Fibroblast of the aortic adventitia (primary cell): ENCODE results near the gene ZBTB1. TPM values are rescaled to one million over a fixed set of nuclear protein-coding genes. Genes with fewer than 3 reads are reported as not detected.
"Not testable (repeated sequence)": the region's sequence is repeated elsewhere in the genome, so short reads cannot be mapped to it uniquely, and the experiment has no call there.

Source experiments
- DNase-seq: peaks from one replicate; pipeline ENCODE4 v3.0.0-alpha.2; 2010; ENCODE audit warnings: low read depth
- H3K4me3 ChIP-seq: 2 replicates; pipeline ENCODE4 v1.5.1; 2011; ENCODE audit warnings: low read depth, mild to moderate bottlenecking, control low read depth, low read length, moderate library complexity
- small RNA-seq: library from RNA; depleted of rRNA; stranded (forward); fragments of <200 nt; gene quantifications from one replicate; pipeline ENCODE3, GENCODE V24; 2012
- total RNA-seq: library from RNA; depleted of rRNA; stranded (reverse); fragments of >200 nt; gene quantifications from 2 replicates; pipeline ENCODE4 v1.2.3, GENCODE V29; 2012; ENCODE audit warnings: low replicate concordance
- TF ChIP-seq, protein P1 (sequence below): IDR thresholded peaks from 2 replicates; pipeline ENCODE4 v1.5.1; 2011; ENCODE audit warnings: mild to moderate bottlenecking, low read length, control low read depth, inconsistent platforms; ENCODE audit not compliant: insufficient read depth

Gene ZBTB1
- total RNA-seq, 1 donor, result 56.5 TPM

- no peak for DNase-seq
- TF ChIP-seq, protein P1, sequence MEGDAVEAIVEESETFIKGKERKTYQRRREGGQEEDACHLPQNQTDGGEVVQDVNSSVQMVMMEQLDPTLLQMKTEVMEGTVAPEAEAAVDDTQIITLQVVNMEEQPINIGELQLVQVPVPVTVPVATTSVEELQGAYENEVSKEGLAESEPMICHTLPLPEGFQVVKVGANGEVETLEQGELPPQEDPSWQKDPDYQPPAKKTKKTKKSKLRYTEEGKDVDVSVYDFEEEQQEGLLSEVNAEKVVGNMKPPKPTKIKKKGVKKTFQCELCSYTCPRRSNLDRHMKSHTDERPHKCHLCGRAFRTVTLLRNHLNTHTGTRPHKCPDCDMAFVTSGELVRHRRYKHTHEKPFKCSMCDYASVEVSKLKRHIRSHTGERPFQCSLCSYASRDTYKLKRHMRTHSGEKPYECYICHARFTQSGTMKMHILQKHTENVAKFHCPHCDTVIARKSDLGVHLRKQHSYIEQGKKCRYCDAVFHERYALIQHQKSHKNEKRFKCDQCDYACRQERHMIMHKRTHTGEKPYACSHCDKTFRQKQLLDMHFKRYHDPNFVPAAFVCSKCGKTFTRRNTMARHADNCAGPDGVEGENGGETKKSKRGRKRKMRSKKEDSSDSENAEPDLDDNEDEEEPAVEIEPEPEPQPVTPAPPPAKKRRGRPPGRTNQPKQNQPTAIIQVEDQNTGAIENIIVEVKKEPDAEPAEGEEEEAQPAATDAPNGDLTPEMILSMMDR, result no peak
These were observed 57.9 kb downstream of the ZBTB1 start for GRCh38 chr14:64562436-64562835.

GRCh38 chr14:64563696-64564095 lies 59.1 kb downstream of the ZBTB1 start:
- no peak for DNase-seq
- H3K4me3 ChIP-seq, result no peak overlapping the region
- TF ChIP-seq, protein P1, result no peak

More at GRCh38 chr14:64562436-64562835, 57.9 kb downstream of the ZBTB1 start:
- no peak overlapping the region for H3K4me3 ChIP-seq

DNA sequence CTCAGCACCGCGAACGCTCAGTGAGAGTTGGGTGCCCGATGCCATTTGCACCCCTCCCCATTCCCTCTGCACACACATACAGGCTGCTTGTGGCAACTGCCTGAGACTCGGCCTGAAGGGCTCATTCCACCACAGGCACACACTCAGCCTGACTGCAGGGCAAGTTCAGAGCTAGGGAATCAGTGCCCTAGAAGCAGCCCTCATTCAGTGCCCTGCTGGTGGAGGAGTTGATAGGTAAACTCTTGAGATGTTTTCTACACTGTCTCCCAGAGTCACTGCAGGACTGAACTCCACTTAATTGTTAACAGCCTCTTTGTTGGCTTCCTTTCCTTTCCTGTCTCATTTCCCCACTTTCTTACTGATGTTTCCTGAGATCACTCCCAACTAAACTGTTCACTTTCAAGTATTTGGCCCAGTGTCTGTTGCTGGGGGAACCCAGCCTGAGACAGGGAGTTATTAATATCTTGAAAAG lies 62.1 kb downstream of the ZBTB1 start:
- peak; percentile 39 for DNase-seq
- TF ChIP-seq, protein P1, result no peak

GRCh38 chr14:64569138-64569631 lies 64.6 kb downstream of the ZBTB1 start:
- no peak overlapping the region for H3K4me3 ChIP-seq
- TF ChIP-seq, protein P1, result no peak
- peak; percentile 78 for DNase-seq

More for the DNA sequence above, 62.1 kb downstream of the ZBTB1 start:
- H3K4me3 ChIP-seq, result no peak overlapping the region

- not testable (repeated sequence) for H3K4me3 ChIP-seq, DNase-seq
These were observed 65.1 kb downstream of the ZBTB1 start for GRCh38 chr14:64569646-64570045.

DNA sequence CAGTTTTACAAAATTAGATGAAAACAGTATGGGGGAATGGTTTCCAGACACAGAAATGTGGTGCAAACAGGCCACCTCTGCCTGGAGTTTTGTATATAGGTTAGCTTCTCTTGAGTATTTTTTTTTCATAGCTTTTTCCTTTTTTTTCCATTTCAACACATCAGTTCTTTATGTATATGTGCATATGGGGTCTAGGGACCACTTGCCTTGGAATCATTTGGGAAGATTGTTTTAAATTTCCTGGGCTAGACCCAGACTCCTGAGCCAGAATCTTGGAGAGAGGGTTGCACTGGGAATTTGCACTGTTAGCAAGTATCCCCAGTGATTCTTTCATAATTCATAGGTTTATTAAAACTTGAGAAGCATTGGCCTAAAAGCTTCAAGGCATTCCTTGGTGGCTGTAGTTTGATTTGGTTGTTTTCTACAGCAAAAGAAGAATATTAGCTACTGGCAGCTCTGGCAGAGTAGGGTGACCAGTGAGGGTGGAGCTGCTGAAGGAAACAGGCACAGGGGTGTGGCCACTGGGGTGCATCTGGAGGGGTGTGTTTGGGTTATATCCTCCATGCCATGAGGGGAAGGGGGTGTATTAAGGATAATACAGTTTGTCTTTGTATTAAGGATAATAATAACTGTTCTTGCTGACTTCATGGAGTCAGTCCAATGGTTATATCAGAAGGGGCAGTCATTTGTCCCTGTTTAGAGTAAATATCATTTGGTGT lies 68.0 kb downstream of the ZBTB1 start:
- TF ChIP-seq, protein P1, result no peak
- no peak for DNase-seq
- H3K4me3 ChIP-seq, result no peak overlapping the region

GRCh38 chr14:64573109-64573508 lies 68.5 kb downstream of the ZBTB1 start:
- no peak overlapping the region for H3K4me3 ChIP-seq
- TF ChIP-seq, protein P1, result no peak
- no peak for DNase-seq

Small RNA genes within 50 kb of the gene (small RNA-seq; reads per million reads assigned to genes)
- not detected for gene AL049869.4

Other genes with a start within 250 kb of the ZBTB1 start
- gene ESR2, start 210.4 kb upstream of the ZBTB1 start, total RNA-seq, result under 0.01 and 0.16 TPM in 2 replicates
- gene MTHFD1, start 116.4 kb upstream of the ZBTB1 start, total RNA-seq, result 12.2 and 73.1 TPM in 2 replicates
- gene AKAP5, start 39.3 kb upstream of the ZBTB1 start, total RNA-seq, result 0.16 and 0.54 TPM in 2 replicates
- gene ZBTB25, start 932 bp upstream of the ZBTB1 start, total RNA-seq, result 7.0 and 11.1 TPM in 2 replicates
- gene HSPA2, start 36.0 kb downstream of the ZBTB1 start, total RNA-seq, result 0.98 and 2.5 TPM in 2 replicates
- 0.18 TPM in 1 of 2 replicates, not detected in the other for gene PPP1R36, start 45.2 kb downstream of the ZBTB1 start, total RNA-seq
- gene PLEKHG3, start 199.7 kb downstream of the ZBTB1 start, total RNA-seq, result 8.2 and 9.0 TPM in 2 replicates